Nephron (organoid): Measurements from ENCODE around the gene TMEM209.
"Not testable (repeated sequence)": the region's sequence is repeated elsewhere in the genome, so short reads cannot be mapped to it uniquely, and the experiment has no call there.

Experiments used
- H3K27ac Mint-ChIP-seq, 3 experiments: 2 replicates each; pipeline ENCODE4 v1.8.0; 2020; ENCODE audit warnings: mixed read lengths in 3 of 3, mild to moderate bottlenecking in 2 of 3, moderate library complexity in 1 of 3
- H3K27me3 Mint-ChIP-seq: 2 replicates; pipeline ENCODE4 v1.8.0; 2021; ENCODE audit warnings: low read depth, mild to moderate bottlenecking, moderate library complexity, mixed read lengths
- H3K36me3 Mint-ChIP-seq: 2 replicates; pipeline ENCODE4 v1.8.0; 2020; ENCODE audit warnings: low read depth, mixed read lengths
- H3K4me1 Mint-ChIP-seq: 2 replicates; pipeline ENCODE4 v1.8.0; 2020; ENCODE audit warnings: mixed read lengths
- H3K4me3 Mint-ChIP-seq, 3 experiments: 2 replicates each; pipeline ENCODE4 v1.8.0; 2020; ENCODE audit warnings: mild to moderate bottlenecking in 3 of 3, mixed read lengths in 3 of 3, moderate library complexity in 2 of 3
- H3K9me3 Mint-ChIP-seq: 2 replicates; pipeline ENCODE4 v1.8.0; 2020; ENCODE audit warnings: mixed read lengths
- CTCF ChIP-seq, 3 experiments: fragments of 200-600 bp; sonication (generic); IDR thresholded peaks; one replicate each; pipeline ENCODE4 v1.5.0; 2021; ENCODE audit warnings: antibody characterized with exemption in 3 of 3; ENCODE audit not compliant: unreplicated experiment in 3 of 3

TMEM209 gene

GRCh38 chr7:130205084-130205947, at the start of gene TMEM209:
TMEM209 (minus strand) TSS chr7:130205406; CDS start chr7:130205375, 31 bp downstream.
- H3K4me1 Mint-ChIP-seq: peaks cover 46% of the 10 kb centered on the region
- no peaks in the 10 kb centered on the region for H3K27me3 Mint-ChIP-seq
- H3K27ac Mint-ChIP-seq: peak within 1 kb of the TSS; percentile 99 to 100 (median 100)
- H3K36me3 Mint-ChIP-seq: peaks cover 23% of the 10 kb centered on the region
- no peak for TF ChIP-seq CTCF (IDR thresholded peaks at IDR 0.05; ENCODE audit: unreplicated experiment in 3 of 3)
- no peaks in the 10 kb centered on the region for H3K9me3 Mint-ChIP-seq
- peak within 1 kb of the TSS; percentile 92 to 96 (median 95) for H3K4me3 Mint-ChIP-seq

GRCh38 chr7:130254555-130254954, 49.3 kb upstream of the TMEM209 start:
- no peak for TF ChIP-seq CTCF (IDR thresholded peaks at IDR 0.05; ENCODE audit: unreplicated experiment in 3 of 3)
- Mint-ChIP-seq H3K27me3 (no peaks in the 10 kb centered on the region), H3K4me1 (no peaks in the 10 kb centered on the region)

GRCh38 chr7:130249626-130250025, 44.4 kb upstream of the TMEM209 start:
- not testable (repeated sequence) for H3K27ac Mint-ChIP-seq, H3K4me3 Mint-ChIP-seq, H3K27me3 Mint-ChIP-seq, H3K4me1 Mint-ChIP-seq, H3K36me3 Mint-ChIP-seq
- peaks cover 70% of the 10 kb centered on the region for H3K9me3 Mint-ChIP-seq

More at GRCh38 chr7:130254555-130254954, 49.3 kb upstream of the TMEM209 start:
- H3K9me3 Mint-ChIP-seq: peaks cover 63% of the 10 kb centered on the region
- H3K4me3 Mint-ChIP-seq: no peak overlapping the region
- H3K36me3 Mint-ChIP-seq: peaks cover 8% of the 10 kb centered on the region
- no peak overlapping the region for H3K27ac Mint-ChIP-seq

GRCh38 chr7:130248842-130249241, 43.6 kb upstream of the TMEM209 start:
- not testable (repeated sequence) for H3K27me3 Mint-ChIP-seq, H3K4me3 Mint-ChIP-seq, H3K27ac Mint-ChIP-seq, H3K4me1 Mint-ChIP-seq, H3K36me3 Mint-ChIP-seq
- H3K9me3 Mint-ChIP-seq: peaks cover 71% of the 10 kb centered on the region

GRCh38 chr7:130246491-130246890, 41.3 kb upstream of the TMEM209 start:
- not testable (repeated sequence) for H3K27ac Mint-ChIP-seq, H3K36me3 Mint-ChIP-seq, H3K27me3 Mint-ChIP-seq, H3K4me3 Mint-ChIP-seq
- Mint-ChIP-seq H3K4me1 (peaks cover 17% of the 10 kb centered on the region), H3K9me3 (peaks cover 51% of the 10 kb centered on the region)

- Mint-ChIP-seq H3K9me3 (peaks cover 36% of the 10 kb centered on the region), H3K4me1 (peaks cover 17% of the 10 kb centered on the region), H3K27ac (peak overlapping the region; percentile 26 to 78 (median 78))
- H3K4me3 Mint-ChIP-seq, H3K36me3 Mint-ChIP-seq, H3K27me3 Mint-ChIP-seq: not testable (repeated sequence)
These were observed 38.3 kb upstream of the TMEM209 start for GRCh38 chr7:130243486-130243885.

GRCh38 chr7:130242198-130243014, 37.2 kb upstream of the TMEM209 start:
- H3K4me1 Mint-ChIP-seq: peaks cover 18% of the 10 kb centered on the region
- TF ChIP-seq CTCF (IDR thresholded peaks at IDR 0.05; ENCODE audit: unreplicated experiment in 3 of 3): peak; percentile 46 to 66 (median 47)
- no peak overlapping the region for H3K4me3 Mint-ChIP-seq

More at GRCh38 chr7:130242198-130243014, 37.2 kb upstream of the TMEM209 start:
- Mint-ChIP-seq H3K27ac (peak overlapping the region in 2 of 3 experiments; percentile 43 to 54), H3K9me3 (peaks cover 30% of the 10 kb centered on the region), H3K36me3 (peaks cover 4% of the 10 kb centered on the region), H3K27me3 (no peaks in the 10 kb centered on the region)
